ENCODE data around the gene SHFL.
A peak's percentile ranks its signal among the peaks of the same experiment; 100 is the strongest.

SHFL gene

GRCh38 chr19:10102787-10103236 lies 16.7 kb downstream of the SHFL start:
- peak; percentile 93 for DNase-seq (ENCODE audit: low read depth)
- peak overlapping the region; percentile 71 for H3K4me3 ChIP-seq (ENCODE audit: low read depth, low read length)
- TF ChIP-seq, protein P1, sequence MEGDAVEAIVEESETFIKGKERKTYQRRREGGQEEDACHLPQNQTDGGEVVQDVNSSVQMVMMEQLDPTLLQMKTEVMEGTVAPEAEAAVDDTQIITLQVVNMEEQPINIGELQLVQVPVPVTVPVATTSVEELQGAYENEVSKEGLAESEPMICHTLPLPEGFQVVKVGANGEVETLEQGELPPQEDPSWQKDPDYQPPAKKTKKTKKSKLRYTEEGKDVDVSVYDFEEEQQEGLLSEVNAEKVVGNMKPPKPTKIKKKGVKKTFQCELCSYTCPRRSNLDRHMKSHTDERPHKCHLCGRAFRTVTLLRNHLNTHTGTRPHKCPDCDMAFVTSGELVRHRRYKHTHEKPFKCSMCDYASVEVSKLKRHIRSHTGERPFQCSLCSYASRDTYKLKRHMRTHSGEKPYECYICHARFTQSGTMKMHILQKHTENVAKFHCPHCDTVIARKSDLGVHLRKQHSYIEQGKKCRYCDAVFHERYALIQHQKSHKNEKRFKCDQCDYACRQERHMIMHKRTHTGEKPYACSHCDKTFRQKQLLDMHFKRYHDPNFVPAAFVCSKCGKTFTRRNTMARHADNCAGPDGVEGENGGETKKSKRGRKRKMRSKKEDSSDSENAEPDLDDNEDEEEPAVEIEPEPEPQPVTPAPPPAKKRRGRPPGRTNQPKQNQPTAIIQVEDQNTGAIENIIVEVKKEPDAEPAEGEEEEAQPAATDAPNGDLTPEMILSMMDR (IDR thresholded peaks at IDR 0.05; ENCODE audit: insufficient read depth, low read depth, low read length, missing control alignments), result no peak

DNA sequence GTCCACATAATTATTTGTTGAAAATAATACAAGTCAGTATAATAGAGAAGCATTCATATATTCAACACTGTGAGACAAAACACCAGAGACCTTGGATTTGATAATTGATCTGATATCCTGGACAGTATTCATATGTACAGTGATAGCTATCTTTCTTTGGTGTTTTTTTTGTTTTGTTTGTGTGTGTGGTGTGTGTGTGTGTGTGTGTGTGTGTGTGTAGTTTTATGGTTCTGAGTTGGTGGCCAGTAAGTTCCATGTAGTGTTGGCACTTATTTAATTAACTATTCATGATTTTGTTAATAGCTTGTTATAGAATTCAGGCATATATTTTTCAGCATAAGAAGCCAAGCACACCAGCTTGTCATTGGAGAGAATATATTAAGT lies 18.0 kb downstream of the SHFL start:
- no peak for DNase-seq (ENCODE audit: low read depth)
- H3K4me3 ChIP-seq (ENCODE audit: low read depth, low read length), result peak overlapping the region; percentile 58
- TF ChIP-seq, protein P1 (IDR thresholded peaks at IDR 0.05; ENCODE audit: insufficient read depth, low read depth, low read length, missing control alignments), result no peak

- TF ChIP-seq, protein P1 (IDR thresholded peaks at IDR 0.05; ENCODE audit: insufficient read depth, low read depth, low read length, missing control alignments), result no peak
- DNase-seq (ENCODE audit: low read depth), result peak; percentile 98
- H3K4me3 ChIP-seq (ENCODE audit: low read depth, low read length), result peak overlapping the region; percentile 91
These were observed 18.8 kb downstream of the SHFL start for GRCh38 chr19:10104665-10105508.

DNA sequence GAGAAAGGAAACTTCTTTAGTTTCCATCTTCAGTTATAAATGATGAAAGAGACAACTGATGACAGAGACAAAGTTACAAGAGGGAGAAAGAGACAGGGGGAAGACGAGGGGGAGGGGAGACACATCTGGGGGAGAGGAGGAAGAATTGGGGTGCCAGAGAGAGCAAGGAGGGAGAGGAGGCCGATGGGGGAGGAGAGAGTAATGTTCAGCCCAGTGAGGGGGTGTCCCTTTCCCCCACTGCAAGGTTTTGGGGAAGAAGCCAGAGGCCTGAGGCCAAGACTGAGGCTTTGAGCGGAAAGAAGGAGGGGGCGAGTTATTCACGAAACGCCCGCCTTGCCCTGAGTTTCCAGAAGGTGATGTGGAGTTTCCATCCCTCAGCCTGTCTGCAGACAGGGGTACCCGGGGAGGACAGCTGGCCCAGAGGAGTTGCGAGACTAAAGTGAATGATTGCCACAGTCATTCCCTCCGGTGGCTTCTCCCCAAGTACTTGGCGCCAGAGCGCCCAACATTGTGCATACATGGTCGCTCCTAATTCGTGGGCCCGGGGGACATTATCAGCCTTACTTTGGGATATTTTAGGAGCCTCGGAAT lies 19.5 kb downstream of the SHFL start:
- TF ChIP-seq, protein P1 (IDR thresholded peaks at IDR 0.05; ENCODE audit: insufficient read depth, low read depth, low read length, missing control alignments), result no peak
- peak overlapping the region; percentile 91 for H3K4me3 ChIP-seq (ENCODE audit: low read depth, low read length)
- DNase-seq (ENCODE audit: low read depth), result peak; percentile 85

DNA sequence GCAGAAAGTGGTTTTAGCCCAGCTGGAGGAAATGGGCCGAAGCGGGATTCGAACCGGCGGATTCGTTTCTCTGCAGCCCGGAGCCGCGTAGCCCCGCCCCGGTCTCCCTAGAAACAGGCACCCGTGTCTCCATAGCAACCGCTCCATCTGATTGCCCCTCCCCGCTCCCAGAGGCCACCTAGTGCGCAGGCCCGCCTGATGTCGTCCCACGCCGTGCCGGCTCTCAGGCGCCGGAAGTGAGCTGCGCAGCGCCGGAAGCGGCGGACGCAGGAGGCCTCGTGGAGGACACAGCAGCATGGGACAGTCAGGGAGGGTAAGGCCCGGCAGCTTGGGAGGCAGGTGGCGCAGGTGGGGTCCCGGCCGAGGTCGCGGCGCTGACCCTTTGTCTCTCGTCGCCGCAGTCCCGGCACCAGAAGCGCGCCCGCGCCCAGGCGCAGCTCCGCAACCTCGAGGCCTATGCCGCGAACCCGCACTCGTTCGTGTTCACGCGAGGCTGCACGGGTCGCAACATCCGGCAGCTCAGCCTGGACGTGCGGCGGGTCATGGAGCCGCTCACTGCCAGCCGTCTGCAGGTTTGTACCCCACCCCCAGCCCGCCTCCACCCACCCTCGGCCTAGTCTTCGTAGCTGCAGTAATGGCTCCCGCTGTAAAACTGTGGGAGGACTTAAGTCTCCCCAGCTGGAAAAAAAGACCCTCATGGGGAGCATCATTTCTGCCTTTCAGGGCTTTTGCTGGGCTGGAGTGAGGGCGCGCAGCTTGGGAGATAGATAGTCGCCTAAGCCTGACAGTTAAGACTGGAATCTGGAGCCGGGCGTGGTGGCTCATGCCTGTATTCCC lies 20.2 kb downstream of the SHFL start, which contains the start of gene PPAN:
TSS of gene PPAN (plus strand) at position 263 of the 837 bp plus-strand sequence. CDS start at position 296, 33 bp downstream.
- TF ChIP-seq, protein P1 (IDR thresholded peaks at IDR 0.05; ENCODE audit: insufficient read depth, low read depth, low read length, missing control alignments), result no peak
- H3K4me3 ChIP-seq (ENCODE audit: low read depth, low read length), result peak within 1 kb of the TSS; percentile 91

DNA sequence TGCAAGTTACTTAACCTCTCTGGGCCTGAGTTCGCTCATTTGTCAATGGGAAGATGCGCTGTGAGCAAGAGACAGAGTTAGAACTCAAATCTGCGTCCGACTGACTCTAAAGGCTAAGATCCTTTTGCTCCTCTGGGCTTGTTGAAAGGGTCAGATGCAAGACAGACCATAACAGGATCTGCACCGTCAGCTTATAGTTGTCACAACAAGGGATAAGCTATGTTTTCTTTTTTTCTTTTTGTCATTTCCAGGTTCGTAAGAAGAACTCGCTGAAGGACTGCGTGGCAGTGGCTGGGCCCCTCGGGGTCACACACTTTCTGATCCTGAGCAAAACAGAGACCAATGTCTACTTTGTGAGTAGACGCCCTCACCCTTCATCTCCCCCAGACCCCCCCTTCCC lies 21.1 kb downstream of the SHFL start:
- H3K4me3 ChIP-seq (ENCODE audit: low read depth, low read length), result peak overlapping the region; percentile 91
- TF ChIP-seq, protein P1 (IDR thresholded peaks at IDR 0.05; ENCODE audit: insufficient read depth, low read depth, low read length, missing control alignments), result no peak
- DNase-seq (ENCODE audit: low read depth), result no peak

More for the DNA sequence above, 20.2 kb downstream of the SHFL start, which contains the start of gene PPAN:
- peak; percentile 100 for DNase-seq (ENCODE audit: low read depth)

All from GM12865 (cell line).